ENCODE measurements around the gene ARSH. TPM values are rescaled to one million over a fixed set of nuclear protein-coding genes. Genes with fewer than 3 reads are reported as not detected.

ARSH gene
- total RNA-seq, 2 donors from 2014 or later = not detected

DNA sequence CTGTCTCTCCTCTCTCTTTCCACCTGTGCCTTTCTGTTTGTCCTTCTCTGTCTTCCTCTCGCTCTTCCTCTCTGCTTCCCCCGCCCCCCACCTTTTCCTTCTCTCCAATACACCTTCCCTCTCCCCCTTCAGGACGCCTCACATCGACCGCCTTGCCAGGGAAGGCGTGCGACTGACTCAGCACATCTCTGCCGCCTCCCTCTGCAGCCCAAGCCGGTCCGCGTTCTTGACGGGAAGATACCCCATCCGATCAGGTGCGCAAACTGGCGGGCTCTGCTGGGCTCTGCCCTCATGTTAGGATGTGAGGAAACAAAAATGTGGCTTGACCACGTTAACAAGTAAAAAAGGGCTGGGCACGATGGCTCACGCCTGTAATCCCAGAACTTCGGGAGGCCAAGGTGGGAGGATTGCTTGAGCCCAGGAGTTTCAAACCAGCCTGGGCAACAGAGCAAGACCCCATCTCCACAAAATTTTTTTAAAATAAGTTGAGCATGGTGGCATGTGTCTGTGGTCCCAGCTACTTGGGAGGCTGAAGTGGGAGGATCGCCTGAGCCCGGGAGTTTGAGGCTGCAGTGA, 70.2 kb downstream of the ARSH start:
- no peaks in the 10 kb centered on the region for H3K27me3 ChIP-seq

More for the DNA sequence above, 70.2 kb downstream of the ARSH start:
- TF ChIP-seq, protein P1, sequence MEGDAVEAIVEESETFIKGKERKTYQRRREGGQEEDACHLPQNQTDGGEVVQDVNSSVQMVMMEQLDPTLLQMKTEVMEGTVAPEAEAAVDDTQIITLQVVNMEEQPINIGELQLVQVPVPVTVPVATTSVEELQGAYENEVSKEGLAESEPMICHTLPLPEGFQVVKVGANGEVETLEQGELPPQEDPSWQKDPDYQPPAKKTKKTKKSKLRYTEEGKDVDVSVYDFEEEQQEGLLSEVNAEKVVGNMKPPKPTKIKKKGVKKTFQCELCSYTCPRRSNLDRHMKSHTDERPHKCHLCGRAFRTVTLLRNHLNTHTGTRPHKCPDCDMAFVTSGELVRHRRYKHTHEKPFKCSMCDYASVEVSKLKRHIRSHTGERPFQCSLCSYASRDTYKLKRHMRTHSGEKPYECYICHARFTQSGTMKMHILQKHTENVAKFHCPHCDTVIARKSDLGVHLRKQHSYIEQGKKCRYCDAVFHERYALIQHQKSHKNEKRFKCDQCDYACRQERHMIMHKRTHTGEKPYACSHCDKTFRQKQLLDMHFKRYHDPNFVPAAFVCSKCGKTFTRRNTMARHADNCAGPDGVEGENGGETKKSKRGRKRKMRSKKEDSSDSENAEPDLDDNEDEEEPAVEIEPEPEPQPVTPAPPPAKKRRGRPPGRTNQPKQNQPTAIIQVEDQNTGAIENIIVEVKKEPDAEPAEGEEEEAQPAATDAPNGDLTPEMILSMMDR (IDR thresholded peaks at IDR 0.05) = no peak
- DNase-seq (ENCODE audit: low spot score) = no peak
- no peak overlapping the region for H3K4me3 ChIP-seq
- no peaks in the 10 kb centered on the region for H3K4me1 ChIP-seq
- H3K9me3 ChIP-seq = no peaks in the 10 kb centered on the region
- no peaks in the 10 kb centered on the region for H3K36me3 ChIP-seq
- H3K27ac ChIP-seq = no peak overlapping the region

Other genes with a start within 250 kb of the ARSH start
- gene GYG2, start 177.6 kb upstream of the ARSH start, total RNA-seq = 1 to 10 TPM; 4.3 to 6.0 TPM
- 10 to 100 TPM in 1 of 2 donors, 1 to 10 TPM in 1; 6.1 to 10.0 TPM for gene ARSD, start 77.2 kb upstream of the ARSH start, total RNA-seq
- gene ARSF, start 34.9 kb downstream of the ARSH start, total RNA-seq = not detected

Data from right atrium auricular region (tissue), 2 donors.